GM12892 (cell line): ENCODE results near the gene SLC4A3.
"Not testable (repeated sequence)": the region's sequence is repeated elsewhere in the genome, so short reads cannot be mapped to it uniquely, and the experiment has no call there.

ENCODE experiments used
- DNase-seq: peaks from one replicate; pipeline ENCODE4 v3.0.0; 2011; ENCODE audit not compliant: insufficient read length
- FAIRE-seq: peaks from 2 replicates; lab custom pipeline; 2011; peaks lifted over from hg19 to GRCh38; lab: Jason Lieb, UNC
- POLR2A ChIP-seq: IDR thresholded peaks from 2 replicates; pipeline ENCODE4 v1.6.1; 2011; ENCODE audit warnings: low read depth, low read length, control low read depth
- POLR2AphosphoS5 ChIP-seq: IDR thresholded peaks from 2 replicates; pipeline ENCODE4 v1.6.1; 2011; ENCODE audit warnings: low read depth, low read length, control low read depth
- TAF1 ChIP-seq: IDR thresholded peaks from 2 replicates; pipeline ENCODE4 v1.6.1; 2011; ENCODE audit warnings: low read depth, mild to moderate bottlenecking, control low read depth, low read length, borderline replicate concordance

The SLC4A3 gene

GRCh38 chr2:219643788-219644398 is 16.5 kb downstream of the SLC4A3 start:
- FAIRE-seq (no peak), DNase-seq (no peak)
- TF ChIP-seq POLR2AphosphoS5 = no peak
- TF ChIP-seq POLR2A = no peak
- no peak for TF ChIP-seq TAF1

- DNase-seq (no peak), FAIRE-seq (no peak)
- TF ChIP-seq TAF1 = no peak
- no peak for TF ChIP-seq POLR2A
Observed at GRCh38 chr2:219644801-219645480, 17.5 kb downstream of the SLC4A3 start.

- FAIRE-seq = no peak
- no peak for DNase-seq
Observed at GRCh38 chr2:219645631-219646527, 18.4 kb downstream of the SLC4A3 start.

GRCh38 chr2:219648176-219648575 is 20.7 kb downstream of the SLC4A3 start:
- TF ChIP-seq POLR2A (no peak), POLR2AphosphoS5 (no peak), TAF1 (no peak)
- FAIRE-seq = no peak
- no peak for DNase-seq

More at GRCh38 chr2:219645631-219646527, 18.4 kb downstream of the SLC4A3 start:
- TF ChIP-seq POLR2A = no peak
- TF ChIP-seq POLR2AphosphoS5 = no peak
- TF ChIP-seq TAF1 = no peak

- DNase-seq (no peak), FAIRE-seq (no peak)
- no peak for TF ChIP-seq POLR2A
- no peak for TF ChIP-seq TAF1
- TF ChIP-seq POLR2AphosphoS5 = no peak
Observed at GRCh38 chr2:219648963-219649362, 21.5 kb downstream of the SLC4A3 start.

GRCh38 chr2:219650426-219651248 is 23.2 kb downstream of the SLC4A3 start:
- no peak for DNase-seq
- TF ChIP-seq TAF1 = no peak
- no peak for TF ChIP-seq POLR2AphosphoS5
- no peak for TF ChIP-seq POLR2A
- FAIRE-seq = no peak

GRCh38 chr2:219651656-219652055 is 24.2 kb downstream of the SLC4A3 start:
- FAIRE-seq, DNase-seq: not testable (repeated sequence)

GRCh38 chr2:219656526-219656925 is 29.1 kb downstream of the SLC4A3 start:
- no peak for DNase-seq
- no peak for FAIRE-seq
- TF ChIP-seq TAF1 (no peak), POLR2AphosphoS5 (no peak), POLR2A (no peak)

- no peak for DNase-seq
- no peak for FAIRE-seq
- TF ChIP-seq POLR2AphosphoS5 (no peak), POLR2A (no peak), TAF1 (no peak)
Observed at GRCh38 chr2:219658196-219658846, 30.9 kb downstream of the SLC4A3 start.

- FAIRE-seq = no peak
Observed at GRCh38 chr2:219658874-219659273, 31.4 kb downstream of the SLC4A3 start.

More at GRCh38 chr2:219658874-219659273, 31.4 kb downstream of the SLC4A3 start:
- no peak for DNase-seq
- TF ChIP-seq TAF1 (no peak), POLR2A (no peak), POLR2AphosphoS5 (no peak)
